ENCODE measurements around the gene DNAI1. TPM values are rescaled to one million over a fixed set of nuclear protein-coding genes. Genes with fewer than 3 reads are reported as not detected.

The DNAI1 gene
- total and polyA plus RNA-seq, 10 of the 15 experiments (the other 5 are each of a cell fraction or from before 2014, with no cell fraction given): not detected

GRCh38 chr9:34491596-34491995 is 33.0 kb downstream of the DNAI1 start:
- no peak for DNase-seq (ENCODE audit: low read depth, low spot score)
- no peak overlapping the region for H2AFZ ChIP-seq (ENCODE audit: control insufficient read depth, low read depth, low read length)
- H4K20me1 ChIP-seq (ENCODE audit: control insufficient read depth, insufficient read depth): no peaks in the 10 kb centered on the region; the same call in 1 of the 2 replicates
- no peak for ATAC-seq
- peaks cover 4 to 18% of the 10 kb centered on the region in 2 experiments; a peak in 3 of 4 replicates for H3K27me3 ChIP-seq (replicated peaks in 1 of 2; ENCODE audit: control insufficient read depth in 2 of 2, insufficient read depth in 2 of 2, low read length in 1 of 2)
- no peak overlapping the region for H3K4me3 ChIP-seq
- no peaks in the 10 kb centered on the region for H3K9me3 ChIP-seq (replicated peaks; ENCODE audit: control insufficient read depth, insufficient read depth, low read length)
- no peak for TF ChIP-seq RFX5 (IDR thresholded peaks at IDR 0.05; ENCODE audit: low read depth, low read length)
- TF ChIP-seq IRF4 (IDR thresholded peaks at IDR 0.05; ENCODE audit: low read depth, low read length): no peak
- no peak for TF ChIP-seq SUZ12 (IDR thresholded peaks at IDR 0.05; ENCODE audit: unreplicated experiment)
- no peak for TF ChIP-seq LARP7 (IDR thresholded peaks at IDR 0.05)
- no peak for TF ChIP-seq SRF (IDR thresholded peaks at IDR 0.05; ENCODE audit: low read depth in 2 of 2, low read length in 2 of 2)
- no peak for TF ChIP-seq SKIL (IDR thresholded peaks at IDR 0.05; ENCODE audit: low read depth, poor library complexity, severe bottlenecking)
- no peak for TF ChIP-seq PKNOX1 (IDR thresholded peaks at IDR 0.05)
- TF ChIP-seq EP300 (IDR thresholded peaks at IDR 0.05; ENCODE audit: borderline replicate concordance in 1 of 2, control insufficient read depth in 1 of 2, low read depth in 2 of 2, low read length in 2 of 2): no peak
- TF ChIP-seq FOXM1 (IDR thresholded peaks at IDR 0.05; ENCODE audit: low read depth, low read length): no peak
- no peak for TF ChIP-seq ASH2L (IDR thresholded peaks at IDR 0.05; ENCODE audit: borderline replicate concordance, low read depth)
- TF ChIP-seq NFXL1 (IDR thresholded peaks at IDR 0.05; ENCODE audit: borderline replicate concordance): no peak
- TF ChIP-seq CHD4 (IDR thresholded peaks at IDR 0.05): no peak
- no peak for TF ChIP-seq E2F4 (IDR thresholded peaks at IDR 0.05; ENCODE audit: low read depth, low read length)
- TF ChIP-seq MEF2B (IDR thresholded peaks at IDR 0.05; ENCODE audit: partially characterized antibody, poor library complexity, severe bottlenecking): no peak
- no peak for TF ChIP-seq STAT3 (IDR thresholded peaks at IDR 0.05; ENCODE audit: low read depth, low read length)
- TF ChIP-seq HDAC6 (IDR thresholded peaks at IDR 0.05; ENCODE audit: unreplicated experiment): no peak
- no TSS peak for BruUV-seq (replicated peaks)
- no peak for FAIRE-seq
- H3K4me2 ChIP-seq (ENCODE audit: control insufficient read depth, insufficient read depth): no peak overlapping the region
- RAD21 ChIA-PET (ENCODE audit: unreplicated experiment): no interaction called here
- SMC1A ChIA-PET (ENCODE audit: uncharacterized antibody, unreplicated experiment): no interaction called here
- no peaks in the 10 kb centered on the region for H3K79me2 ChIP-seq (ENCODE audit: control insufficient read depth, insufficient read depth, low read length)
- H3K9ac ChIP-seq (ENCODE audit: control insufficient read depth, insufficient read depth, low read length): no peak overlapping the region
- in situ Hi-C loops (cut with MboI): no loop called here
- no peaks in the 10 kb centered on the region for H3K4me1 ChIP-seq (ENCODE audit: control insufficient read depth, insufficient read depth, low read length)
- no peak overlapping the region for H3K27ac ChIP-seq (ENCODE audit: control insufficient read depth, insufficient read depth)
- H3K36me3 ChIP-seq (ENCODE audit: control insufficient read depth in 2 of 2, insufficient read depth in 2 of 2, low read length in 1 of 2): no peaks in the 10 kb centered on the region
- intact Hi-C loops (cut with micrococcal nuclease; ENCODE audit: unreplicated experiment): no loop called here
- CTCF ChIA-PET: interaction anchor here (1.2 kb wide), 1 partner anchor 9 kb away, joined by 3 read pairs; no protein-coding TSS in a partner anchor
- WGBS (ENCODE audit: insufficient coverage, insufficient replicate concordance, low lambda C conversion rate, missing lambda C conversion rate): 0% methylated on average over 2 of the region's 2 CpGs
- POLR2A ChIA-PET: no interaction called here

Data from GM12878 (cell line).